ENCODE measurements around the gene SOD3. TPM values are rescaled to one million over a fixed set of nuclear protein-coding genes. Genes with fewer than 3 reads are reported as not detected.

SOD3 gene
- total RNA-seq, 1 donor from 2014 or later = 22.9 TPM

GRCh38 chr4:24816797-24817196 is 21.4 kb downstream of the SOD3 start:
- Mint-ChIP-seq H3K4me3 (ENCODE audit: unreplicated experiment) (no peak overlapping the region), H3K27ac (ENCODE audit: unreplicated experiment) (no peak overlapping the region), H3K27me3 (ENCODE audit: low read depth) (no peaks in the 10 kb centered on the region), H3K36me3 (ENCODE audit: low read depth) (peaks cover 40% of the 10 kb centered on the region), H3K4me1 (ENCODE audit: low read depth) (peaks cover 3% of the 10 kb centered on the region), H3K9me3 (ENCODE audit: low read depth) (peaks cover 8% of the 10 kb centered on the region)
- no peak for TF ChIP-seq CTCF (IDR thresholded peaks at IDR 0.05)
- no peak for DNase-seq (ENCODE audit: low spot score)

- H3K4me1 Mint-ChIP-seq (ENCODE audit: low read depth) = peaks cover 10% of the 10 kb centered on the region
- no peak overlapping the region for H3K27ac Mint-ChIP-seq (ENCODE audit: unreplicated experiment)
- no peaks in the 10 kb centered on the region for H3K27me3 Mint-ChIP-seq (ENCODE audit: low read depth)
- DNase-seq (ENCODE audit: low spot score) = no peak
- no peaks in the 10 kb centered on the region for H3K9me3 Mint-ChIP-seq (ENCODE audit: low read depth)
- H3K4me3 Mint-ChIP-seq (ENCODE audit: unreplicated experiment) = no peak overlapping the region
- TF ChIP-seq CTCF (IDR thresholded peaks at IDR 0.05) = no peak
- H3K36me3 Mint-ChIP-seq (ENCODE audit: low read depth) = peaks cover 29% of the 10 kb centered on the region
Observed at GRCh38 chr4:24820541-24820940, 25.2 kb downstream of the SOD3 start.

DNA sequence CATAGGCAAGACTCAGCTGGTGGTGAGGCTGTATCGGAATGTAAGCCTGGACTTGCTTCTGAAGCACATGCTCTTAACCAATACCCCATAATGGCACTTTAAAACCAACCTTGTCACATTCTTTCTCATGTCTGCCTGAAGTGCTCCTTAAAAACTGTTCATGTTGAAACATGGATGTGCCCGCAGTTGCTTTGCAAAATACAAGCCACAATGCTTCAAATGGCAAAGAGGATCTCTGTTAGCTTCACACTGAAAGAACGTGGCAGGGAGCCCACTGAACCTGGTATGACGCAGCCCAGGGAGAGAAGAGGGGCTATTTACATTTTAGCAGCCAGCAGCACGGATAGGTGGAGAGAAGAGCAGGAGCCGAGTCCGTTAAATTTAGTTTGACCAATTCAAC is 29.3 kb downstream of the SOD3 start:
- peaks cover 10% of the 10 kb centered on the region for H3K4me1 Mint-ChIP-seq (ENCODE audit: low read depth)
- H3K27me3 Mint-ChIP-seq (ENCODE audit: low read depth) = no peaks in the 10 kb centered on the region
- H3K27ac Mint-ChIP-seq (ENCODE audit: unreplicated experiment) = no peak overlapping the region

DNA sequence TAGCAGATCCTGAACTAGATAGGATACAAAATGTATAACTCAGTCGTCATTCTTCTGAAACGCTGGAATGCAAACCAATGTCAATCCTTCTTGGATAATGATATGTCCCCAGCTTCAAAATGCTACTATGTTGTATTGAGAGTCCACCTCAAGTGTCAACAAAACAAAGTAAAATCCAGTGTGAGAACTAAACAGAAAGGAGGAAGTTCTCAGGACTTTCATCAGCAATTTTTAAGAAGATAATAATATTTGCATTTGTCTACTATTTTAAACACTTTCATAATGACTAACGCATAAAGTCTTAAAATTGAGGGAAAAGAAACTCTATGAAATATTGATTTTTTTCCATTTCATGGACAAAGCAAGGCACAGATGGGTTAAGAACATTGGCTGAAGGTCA is 36.3 kb downstream of the SOD3 start:
- H3K4me3 Mint-ChIP-seq (ENCODE audit: unreplicated experiment) = no peak overlapping the region
- DNase-seq (ENCODE audit: low spot score) = no peak
- peaks cover 4% of the 10 kb centered on the region for H3K4me1 Mint-ChIP-seq (ENCODE audit: low read depth)
- no peaks in the 10 kb centered on the region for H3K9me3 Mint-ChIP-seq (ENCODE audit: low read depth)
- peaks cover 34% of the 10 kb centered on the region for H3K36me3 Mint-ChIP-seq (ENCODE audit: low read depth)
- no peaks in the 10 kb centered on the region for H3K27me3 Mint-ChIP-seq (ENCODE audit: low read depth)
- H3K27ac Mint-ChIP-seq (ENCODE audit: unreplicated experiment) = no peak overlapping the region
- TF ChIP-seq CTCF (IDR thresholded peaks at IDR 0.05) = no peak

More for the DNA sequence above, 29.3 kb downstream of the SOD3 start:
- H3K36me3 Mint-ChIP-seq (ENCODE audit: low read depth) = peaks cover 27% of the 10 kb centered on the region
- no peak for DNase-seq (ENCODE audit: low spot score)
- TF ChIP-seq CTCF (IDR thresholded peaks at IDR 0.05) = no peak
- no peak overlapping the region for H3K4me3 Mint-ChIP-seq (ENCODE audit: unreplicated experiment)
- no peaks in the 10 kb centered on the region for H3K9me3 Mint-ChIP-seq (ENCODE audit: low read depth)

DNA sequence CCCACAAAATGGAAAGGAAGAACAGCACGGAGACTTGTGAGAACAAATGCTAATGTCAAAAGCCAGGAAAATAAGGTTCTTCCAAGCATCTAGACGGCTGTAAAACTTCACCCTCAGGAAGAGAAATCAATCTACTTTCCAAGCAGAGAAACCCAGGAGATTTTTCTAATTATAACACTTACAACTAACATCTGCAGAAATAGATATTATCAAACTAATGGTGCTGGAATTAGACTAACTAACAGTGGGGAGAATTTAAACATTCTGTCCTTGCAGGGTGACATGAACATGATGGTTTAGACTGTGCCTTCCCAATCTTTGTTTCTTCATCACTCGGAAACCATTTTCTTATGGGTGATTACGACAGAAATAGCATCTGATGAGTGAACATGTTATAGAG is 40.3 kb downstream of the SOD3 start:
- no peak for TF ChIP-seq CTCF (IDR thresholded peaks at IDR 0.05)

More for the DNA sequence above, 40.3 kb downstream of the SOD3 start:
- no peak for DNase-seq (ENCODE audit: low spot score)
- Mint-ChIP-seq H3K9me3 (ENCODE audit: low read depth) (no peaks in the 10 kb centered on the region), H3K4me1 (ENCODE audit: low read depth) (peaks cover 14% of the 10 kb centered on the region), H3K27ac (ENCODE audit: unreplicated experiment) (no peak overlapping the region), H3K36me3 (ENCODE audit: low read depth) (peaks cover 19% of the 10 kb centered on the region), H3K27me3 (ENCODE audit: low read depth) (no peaks in the 10 kb centered on the region), H3K4me3 (ENCODE audit: unreplicated experiment) (no peak overlapping the region)

All from chondrocyte (in vitro differentiated cells).